GM21529 (cell line): ENCODE data around the gene ADAT3.
"Not testable (repeated sequence)": the region's sequence is repeated elsewhere in the genome, so short reads cannot be mapped to it uniquely, and the experiment has no call there.

Experiments used
- ATAC-seq: cut with Tn5 transposase; IDR thresholded peaks from one replicate; pipeline ENCODE4 v1.9.1; 2021; ENCODE audit not compliant: unreplicated experiment

ADAT3 gene

GRCh38 chr19:1882786-1883692, 22.2 kb upstream of the ADAT3 start:
- no peak for ATAC-seq

GRCh38 chr19:1883784-1884183, 21.4 kb upstream of the ADAT3 start:
- no peak for ATAC-seq

GRCh38 chr19:1884291-1884718, 20.9 kb upstream of the ADAT3 start:
- no peak for ATAC-seq

DNA sequence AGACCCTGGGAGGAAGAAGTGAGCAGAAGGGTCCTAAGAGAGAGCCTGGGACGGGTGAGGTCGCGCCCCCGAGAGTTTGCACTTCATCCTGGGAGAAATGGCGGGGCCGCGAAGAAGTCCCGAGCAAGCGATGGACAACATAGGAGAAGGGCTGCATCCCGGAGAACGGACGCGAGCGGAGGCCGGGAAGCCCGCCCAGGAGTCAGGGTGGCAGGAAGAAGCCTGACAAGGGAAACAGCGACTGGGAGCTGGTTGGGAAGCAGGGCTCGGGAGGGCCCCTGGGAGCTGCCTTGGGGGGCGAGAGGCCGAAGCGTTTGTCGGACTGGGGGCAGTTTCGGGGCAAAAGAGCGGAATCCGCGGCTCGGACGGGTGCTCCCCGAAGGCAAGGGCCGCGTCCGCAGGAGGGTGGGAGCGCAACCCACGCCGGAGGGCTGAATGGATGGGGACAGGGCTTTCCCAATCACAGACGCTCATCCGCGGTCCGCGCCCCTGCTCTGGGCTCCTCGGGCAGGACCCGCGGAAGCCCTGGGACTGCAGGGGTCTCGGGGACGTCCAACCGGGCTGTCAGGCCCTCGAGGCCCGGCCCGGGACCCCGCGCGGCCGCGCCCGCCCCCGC, 20.4 kb upstream of the ADAT3 start:
- ATAC-seq, result peak; percentile 5

GRCh38 chr19:1885398-1886119, 19.6 kb upstream of the ADAT3 start, which contains the start of gene ABHD17A:
Gene ABHD17A (minus strand): TSS chr19:1885496. CDS start chr19:1881566, 3,930 bp downstream.
- ATAC-seq, result peak; percentile 78

DNA sequence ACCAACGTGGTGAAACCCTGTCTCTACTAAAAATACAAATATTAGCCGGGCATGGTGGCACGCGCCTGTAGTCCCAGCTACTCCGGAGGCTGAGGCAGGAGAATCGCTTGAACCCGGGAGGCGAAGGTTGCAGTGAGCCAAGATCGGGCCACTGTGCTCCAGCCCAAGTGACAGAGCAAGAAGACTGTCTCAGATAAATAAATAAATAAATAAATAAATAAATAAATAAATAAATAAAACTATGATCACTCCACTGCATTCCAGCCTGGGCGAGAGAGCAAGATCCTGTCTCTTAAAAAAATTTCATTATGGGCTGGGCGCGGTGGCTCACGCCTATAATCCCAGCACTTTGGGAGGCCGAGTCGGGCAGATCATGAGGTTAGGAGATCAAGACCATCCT, 18.8 kb upstream of the ADAT3 start:
- ATAC-seq, result not testable (repeated sequence)

GRCh38 chr19:1888385-1888784, 16.8 kb upstream of the ADAT3 start:
- ATAC-seq, result no peak

DNA sequence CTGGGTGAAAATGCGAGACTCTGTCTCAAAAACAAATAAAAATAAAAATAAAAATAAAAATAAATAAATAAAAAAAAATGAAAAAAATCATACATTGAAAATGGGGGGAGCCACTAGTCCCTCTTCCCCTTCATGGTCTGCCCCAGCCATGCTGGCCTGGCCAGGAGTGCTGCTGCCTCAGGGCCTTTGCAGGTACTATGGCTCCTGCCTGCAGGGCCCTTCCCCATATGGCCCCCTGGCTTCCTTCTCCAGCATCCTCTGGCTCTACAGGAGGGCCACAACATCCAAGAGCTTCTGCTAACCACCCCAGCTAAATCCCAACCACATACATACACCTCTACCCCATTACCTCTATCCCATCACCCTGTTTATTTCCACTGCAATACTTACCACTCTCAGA, 15.3 kb upstream of the ADAT3 start:
- no peak for ATAC-seq

DNA sequence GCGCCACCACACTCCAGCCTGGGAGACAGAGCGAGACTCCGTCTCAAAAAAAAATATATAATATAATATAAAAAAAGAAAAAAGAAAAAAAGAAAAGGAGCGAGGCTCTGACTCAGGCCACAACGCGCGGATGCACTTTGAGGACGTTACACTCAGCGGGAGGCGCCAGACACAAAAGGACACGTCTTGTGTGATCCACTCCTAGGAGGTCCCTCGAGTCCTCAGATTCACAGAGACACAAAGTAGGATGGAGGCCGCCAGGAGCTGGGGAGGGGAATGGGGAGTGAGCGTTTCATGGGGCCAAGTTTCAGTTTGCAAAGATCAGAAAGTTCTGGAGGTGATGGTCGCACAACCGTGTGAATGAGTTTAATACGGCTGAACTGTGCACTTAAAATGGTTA, 11.4 kb upstream of the ADAT3 start:
- no peak for ATAC-seq

GRCh38 chr19:1896508-1896907, 8.7 kb upstream of the ADAT3 start:
- ATAC-seq, result no peak

DNA sequence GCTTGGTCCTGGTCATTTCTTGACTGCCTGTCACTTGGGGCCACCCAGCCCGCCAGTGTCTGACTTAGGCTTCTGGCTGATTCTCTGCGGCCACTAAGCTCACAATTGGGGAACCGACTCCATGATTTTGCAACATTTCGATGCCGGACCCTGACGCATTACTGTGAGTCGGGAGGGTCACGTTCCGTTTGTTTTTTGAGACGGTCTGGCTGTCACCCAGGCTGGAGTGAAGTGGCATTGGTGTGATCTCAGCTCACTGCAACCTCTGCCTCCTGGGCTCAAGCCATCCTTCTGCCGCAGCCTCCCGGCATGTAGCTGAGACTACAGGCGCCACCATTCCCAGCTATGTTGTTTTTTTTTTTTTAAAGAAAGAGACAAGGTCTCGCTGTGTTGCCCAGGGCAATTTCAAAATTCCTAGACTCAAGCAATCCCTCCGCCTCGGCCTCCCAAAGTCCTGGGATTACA, 3.2 kb upstream of the ADAT3 start:
- no peak for ATAC-seq

DNA sequence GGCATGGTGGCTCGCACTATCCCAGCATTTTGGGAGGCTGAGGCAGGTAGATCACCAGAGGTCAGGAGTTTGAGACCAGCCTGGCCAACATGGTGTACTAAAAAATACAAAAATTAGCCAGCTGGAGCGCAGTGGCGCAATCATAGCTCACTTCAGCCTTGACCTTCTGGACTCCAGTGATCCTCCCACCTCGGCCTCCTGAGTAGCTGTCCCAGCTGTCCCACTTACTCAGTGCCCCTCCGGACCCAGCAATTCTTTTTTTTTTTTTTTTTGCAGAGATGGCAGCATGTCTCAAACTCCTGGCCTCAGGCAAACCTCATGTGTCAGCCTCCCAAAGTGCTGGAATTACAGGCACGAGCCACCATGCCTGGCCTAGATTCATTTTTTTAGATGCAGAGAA, 2.3 kb upstream of the ADAT3 start:
- ATAC-seq, result no peak

DNA sequence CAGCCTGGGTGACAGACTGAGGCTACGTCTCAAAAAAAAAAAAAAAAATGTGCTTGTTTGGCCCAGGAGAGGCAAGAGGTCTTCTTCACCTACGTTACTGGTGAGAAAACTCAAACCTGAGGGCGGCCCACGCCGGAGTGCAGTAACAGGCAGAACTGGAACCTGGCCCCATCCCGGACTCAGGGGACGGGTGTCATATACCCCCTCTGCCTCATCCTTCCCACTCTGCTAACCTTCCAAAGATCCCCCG, 414 bp upstream of the ADAT3 start:
- peak; percentile 17 for ATAC-seq

DNA sequence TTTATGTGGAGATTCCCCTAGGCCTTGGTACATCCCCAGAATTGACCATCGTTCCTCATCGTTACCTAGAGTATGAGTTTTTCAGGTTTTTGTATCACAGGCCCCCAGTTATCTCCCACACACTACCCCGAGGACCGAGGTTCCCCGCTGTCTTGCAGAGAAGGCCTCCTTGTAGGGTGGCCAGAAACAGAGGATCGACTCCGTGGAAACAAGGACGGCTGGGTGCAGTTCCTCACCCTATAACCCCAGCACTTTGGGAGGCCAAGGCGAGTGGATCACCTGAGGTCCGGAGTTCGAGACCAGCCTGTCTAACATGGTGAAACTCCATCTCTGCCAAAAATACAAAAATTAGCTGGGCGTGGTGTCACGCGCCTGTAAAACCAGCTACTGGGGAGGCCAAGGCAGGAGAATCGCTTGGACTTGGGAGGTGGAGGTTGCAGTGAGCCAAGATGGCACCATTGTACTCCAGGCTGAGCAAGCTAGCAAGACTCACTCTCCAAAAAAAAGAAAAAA, 720 bp downstream of the ADAT3 start:
- ATAC-seq, result no peak

DNA sequence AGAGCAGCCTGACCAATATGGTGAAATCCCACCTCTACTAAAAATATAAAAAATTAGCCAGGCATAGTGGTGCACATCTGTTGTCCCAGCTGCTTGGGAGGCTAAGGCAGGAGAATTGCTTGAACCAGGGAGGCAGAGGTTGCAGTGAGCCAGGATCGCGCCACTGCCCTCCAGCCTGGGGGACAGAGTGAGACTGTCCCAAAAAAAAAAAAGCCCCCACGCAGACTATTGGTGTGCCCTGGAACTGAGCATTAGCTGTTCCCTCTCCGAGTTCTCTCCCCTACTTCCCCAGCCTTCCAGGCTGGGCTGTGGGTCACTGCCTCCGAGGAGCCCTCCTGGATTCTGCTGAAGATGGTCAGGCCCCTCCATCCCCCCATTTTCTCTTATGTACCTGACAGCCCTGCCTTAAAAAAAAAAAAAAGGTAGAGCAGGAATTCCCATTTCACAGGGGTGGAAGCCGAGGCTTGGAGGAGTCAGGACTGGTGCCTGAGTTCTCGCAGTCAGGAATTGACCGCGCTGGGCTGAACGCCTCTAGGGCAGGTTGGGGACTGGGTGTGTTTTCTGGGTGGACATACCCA, 1.9 kb downstream of the ADAT3 start:
- ATAC-seq, result no peak

DNA sequence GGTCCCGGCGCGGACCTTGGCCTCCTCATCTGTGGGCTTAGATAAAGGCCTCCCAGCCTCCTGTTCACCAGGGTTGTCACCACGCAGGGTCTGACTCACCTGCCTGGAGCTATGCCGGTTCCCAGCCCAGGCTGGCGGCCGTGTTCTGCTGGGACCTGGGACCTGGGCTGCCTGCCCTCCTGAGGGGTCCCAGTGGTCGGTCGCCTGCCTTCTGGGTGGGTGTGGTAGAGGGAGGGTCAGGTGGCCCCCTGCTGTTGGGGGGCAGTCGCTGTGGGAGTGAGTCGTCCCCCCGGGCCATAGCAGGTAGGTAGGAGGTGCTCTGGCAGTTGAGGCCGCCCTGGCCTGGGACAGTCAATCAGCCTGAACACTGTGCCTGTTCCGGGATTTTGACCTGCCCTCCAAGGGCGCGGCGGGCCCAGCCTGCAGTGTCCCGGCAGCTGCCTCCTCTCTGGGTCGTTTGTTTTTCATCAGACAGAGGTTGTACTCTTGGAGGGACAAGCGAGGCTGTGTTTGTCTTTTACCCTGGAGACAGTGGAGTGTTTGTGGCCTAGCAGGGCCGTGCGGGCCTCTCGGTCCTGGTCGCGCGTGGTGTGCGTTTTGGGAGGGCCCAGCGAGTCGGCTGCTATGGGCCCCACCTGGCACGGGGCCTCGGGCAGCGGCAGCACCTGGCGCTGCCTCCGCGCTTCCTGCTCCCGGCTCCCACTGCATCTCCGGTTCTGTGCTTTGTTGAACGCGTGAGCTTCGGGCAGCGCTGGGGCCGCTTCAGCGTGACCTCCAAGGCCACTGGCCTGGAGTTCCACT, 2.6 kb downstream of the ADAT3 start:
- ATAC-seq, result no peak

DNA sequence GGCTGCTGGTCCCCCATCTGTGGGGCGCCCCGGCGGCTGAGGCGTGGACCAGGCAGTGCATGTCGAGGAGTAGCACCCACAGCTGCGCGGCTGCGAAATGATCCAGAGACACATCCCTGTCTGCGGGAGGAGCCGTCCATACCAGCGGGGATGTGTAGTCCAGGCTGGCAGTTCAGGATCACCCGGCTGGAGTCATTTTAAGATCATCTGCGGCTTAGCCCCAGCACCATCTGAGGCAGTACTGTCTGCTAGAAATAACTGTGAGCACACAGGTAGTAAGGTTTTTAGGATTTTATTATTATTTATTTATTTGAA, 3.1 kb downstream of the ADAT3 start:
- no peak for ATAC-seq

GRCh38 chr19:1909761-1910080, 4.5 kb downstream of the ADAT3 start:
- ATAC-seq, result no peak

DNA sequence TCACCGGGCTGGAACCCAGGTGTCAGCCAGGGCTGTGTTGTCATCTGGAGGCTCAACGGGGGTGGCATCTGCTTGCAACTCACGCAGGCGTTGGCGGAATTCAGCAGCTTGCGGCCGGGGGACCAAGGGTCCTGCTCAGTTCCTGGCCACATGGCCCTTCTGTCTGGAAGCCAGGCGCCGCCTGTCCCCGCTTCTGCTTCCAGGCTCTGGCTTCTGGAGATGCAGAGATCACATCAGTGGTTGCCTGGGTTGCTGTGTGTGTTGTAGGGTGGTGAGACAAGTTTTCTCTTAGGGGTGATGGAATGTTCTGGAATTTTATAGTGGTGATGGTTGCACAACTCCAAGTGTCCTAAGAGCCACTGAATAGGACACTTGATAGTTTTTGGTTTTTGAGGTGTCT, 5.0 kb downstream of the ADAT3 start:
- ATAC-seq, result no peak

GRCh38 chr19:1911098-1911497, 5.9 kb downstream of the ADAT3 start:
- no peak for ATAC-seq

DNA sequence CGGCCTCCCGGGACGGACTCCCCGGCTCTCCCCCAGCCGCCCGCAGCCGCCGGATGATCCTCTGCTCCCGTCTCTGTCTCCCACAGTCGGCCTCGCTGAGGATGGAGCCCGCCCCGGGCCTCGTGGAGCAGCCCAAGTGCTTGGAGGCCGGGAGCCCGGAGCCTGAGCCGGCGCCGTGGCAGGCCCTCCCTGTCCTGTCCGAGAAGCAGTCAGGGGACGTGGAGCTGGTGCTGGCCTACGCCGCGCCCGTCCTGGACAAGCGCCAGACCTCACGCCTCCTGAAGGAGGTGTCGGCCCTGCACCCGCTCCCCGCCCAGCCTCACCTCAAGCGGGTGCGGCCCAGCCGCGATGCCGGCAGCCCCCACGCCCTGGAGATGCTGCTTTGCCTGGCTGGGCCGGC, 6.8 kb downstream of the ADAT3 start:
- no peak for ATAC-seq
